Measurements from ENCODE around the gene VWA2. TPM values are rescaled to one million over a fixed set of nuclear protein-coding genes. Genes with fewer than 3 reads are reported as not detected.
A peak's percentile ranks its signal among the peaks of the same experiment; 100 is the strongest.

The VWA2 gene
- total RNA-seq, 4 donors from 2014 or later = 2.9 to 5.7 (median 4.9) TPM

DNA sequence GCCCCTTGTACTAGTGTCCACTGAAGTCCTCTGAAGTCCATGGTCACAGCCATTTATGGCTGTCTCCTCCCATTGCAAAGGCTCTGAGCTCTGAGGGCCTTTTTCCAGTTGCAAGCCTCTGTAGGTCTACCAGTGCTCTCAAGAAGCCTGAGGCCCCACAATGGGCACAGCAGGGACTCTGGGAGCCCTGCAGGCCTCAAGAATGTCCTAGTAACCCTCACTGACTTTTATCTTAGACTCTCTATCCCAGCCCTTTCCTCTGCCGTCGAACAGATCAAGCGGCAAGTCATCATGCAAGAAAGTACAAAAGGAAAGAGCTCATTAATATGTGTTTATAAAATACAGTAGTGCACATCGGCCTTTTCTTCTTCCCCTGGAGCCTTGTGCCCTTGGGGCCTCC, 23.4 kb downstream of the VWA2 start:
- intact Hi-C loops (cut with DNase I) = no loop called here
- 92 to 93% methylated on average over 4 of the region's 4 CpGs for WGBS, 2 donors
- Histone ChIP-seq H3K9me3 (no peaks in the 10 kb centered on the region), H3K27me3 (no peaks in the 10 kb centered on the region), H3K27ac (no peak overlapping the region), H3K4me1 (peaks cover 0 to 38% (median 6%) of the 10 kb centered on the region in 3 donors), H3K36me3 (no peaks in the 10 kb centered on the region), H3K4me3 (no peak overlapping the region)
- no peak for DNase-seq
- TF ChIP-seq, protein P1, sequence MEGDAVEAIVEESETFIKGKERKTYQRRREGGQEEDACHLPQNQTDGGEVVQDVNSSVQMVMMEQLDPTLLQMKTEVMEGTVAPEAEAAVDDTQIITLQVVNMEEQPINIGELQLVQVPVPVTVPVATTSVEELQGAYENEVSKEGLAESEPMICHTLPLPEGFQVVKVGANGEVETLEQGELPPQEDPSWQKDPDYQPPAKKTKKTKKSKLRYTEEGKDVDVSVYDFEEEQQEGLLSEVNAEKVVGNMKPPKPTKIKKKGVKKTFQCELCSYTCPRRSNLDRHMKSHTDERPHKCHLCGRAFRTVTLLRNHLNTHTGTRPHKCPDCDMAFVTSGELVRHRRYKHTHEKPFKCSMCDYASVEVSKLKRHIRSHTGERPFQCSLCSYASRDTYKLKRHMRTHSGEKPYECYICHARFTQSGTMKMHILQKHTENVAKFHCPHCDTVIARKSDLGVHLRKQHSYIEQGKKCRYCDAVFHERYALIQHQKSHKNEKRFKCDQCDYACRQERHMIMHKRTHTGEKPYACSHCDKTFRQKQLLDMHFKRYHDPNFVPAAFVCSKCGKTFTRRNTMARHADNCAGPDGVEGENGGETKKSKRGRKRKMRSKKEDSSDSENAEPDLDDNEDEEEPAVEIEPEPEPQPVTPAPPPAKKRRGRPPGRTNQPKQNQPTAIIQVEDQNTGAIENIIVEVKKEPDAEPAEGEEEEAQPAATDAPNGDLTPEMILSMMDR (IDR thresholded peaks at IDR 0.05) = no peak
- TF ChIP-seq POLR2A (IDR thresholded peaks at IDR 0.05) = no peak

DNA sequence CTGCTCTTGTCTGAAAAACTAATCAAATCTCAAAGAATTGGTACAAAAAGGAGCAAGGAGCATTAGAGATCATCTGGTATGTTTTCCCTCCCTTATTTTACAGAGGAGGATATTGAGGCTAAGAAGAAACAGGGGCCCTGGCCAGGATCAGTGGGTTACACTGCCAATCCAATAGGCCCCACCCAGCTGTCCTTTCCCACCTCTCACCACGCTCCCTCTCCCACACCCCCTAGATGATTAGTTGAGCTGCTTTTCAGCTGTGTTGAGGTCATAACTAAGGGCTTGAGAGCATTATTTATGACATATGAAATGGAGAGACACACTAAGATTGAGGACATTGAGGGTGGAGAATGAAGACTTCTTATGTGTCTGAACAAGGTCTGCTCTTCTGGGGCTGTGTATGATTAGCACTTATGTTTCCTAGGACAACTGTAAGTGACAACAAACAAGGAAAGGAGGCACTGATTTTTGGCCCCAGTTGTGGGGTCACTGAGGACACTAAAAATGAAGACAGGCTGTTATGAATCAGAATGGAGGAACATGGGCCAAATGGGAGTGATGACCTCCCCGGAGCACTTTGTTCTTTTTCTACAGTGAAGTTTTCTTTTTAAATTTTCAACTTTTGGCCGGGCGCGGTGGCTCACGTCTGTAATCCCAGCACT, 26.5 kb downstream of the VWA2 start:
- intact Hi-C loops (cut with DNase I) = no loop called here
- Histone ChIP-seq H3K27me3 (no peaks in the 10 kb centered on the region), H3K9me3 (no peaks in the 10 kb centered on the region), H3K27ac (peak overlapping the region in 3 of 4 donors; percentile 18 to 69 (median 52)), H3K4me1 (peaks cover 0 to 25% (median 6%) of the 10 kb centered on the region in 3 donors), H3K4me3 (no peak overlapping the region), H3K36me3 (no peaks in the 10 kb centered on the region)
- 59 to 65% methylated on average over 6 of the region's 6 CpGs for whole genome bisulfite sequencing, 2 donors
- DNase-seq = no peak
- no peak for TF ChIP-seq POLR2A (IDR thresholded peaks at IDR 0.05)
- TF ChIP-seq, protein P1 (IDR thresholded peaks at IDR 0.05) = no peak

DNA sequence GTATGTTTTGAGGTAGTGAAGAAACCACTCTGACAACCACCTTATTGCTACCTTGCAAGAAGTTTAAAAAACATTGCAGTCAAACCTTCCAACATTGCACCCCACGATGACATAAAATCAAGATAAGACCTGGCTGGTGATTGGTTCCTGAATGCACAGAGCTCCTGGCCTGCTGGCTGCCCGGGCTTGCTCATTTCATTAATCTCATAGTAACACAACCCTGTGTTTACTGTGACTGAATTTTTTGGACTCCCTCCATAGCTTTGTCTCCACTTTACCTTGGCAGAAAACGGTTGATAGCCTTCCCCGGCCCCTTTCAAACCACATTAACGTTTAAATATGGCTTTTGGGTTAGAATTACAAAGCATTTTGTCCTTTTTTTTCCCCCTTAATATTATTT, 27.5 kb downstream of the VWA2 start:
- peak overlapping the region in 3 of 4 donors; percentile 16 to 69 (median 48) for H3K27ac ChIP-seq
- no peak overlapping the region for H3K4me3 ChIP-seq
- intact Hi-C loops (cut with DNase I) = no loop called here
- DNase-seq = no peak
- peaks cover 0 to 33% (median 13%) of the 10 kb centered on the region in 3 donors for H3K4me1 ChIP-seq
- no peaks in the 10 kb centered on the region for H3K36me3 ChIP-seq
- whole genome bisulfite sequencing, 2 donors = 17 to 26% methylated on average over 5 of the region's 5 CpGs
- no peak for TF ChIP-seq POLR2A (IDR thresholded peaks at IDR 0.05)
- TF ChIP-seq, protein P1 (IDR thresholded peaks at IDR 0.05) = no peak
- no peaks in the 10 kb centered on the region for H3K9me3 ChIP-seq
- H3K27me3 ChIP-seq = no peaks in the 10 kb centered on the region

DNA sequence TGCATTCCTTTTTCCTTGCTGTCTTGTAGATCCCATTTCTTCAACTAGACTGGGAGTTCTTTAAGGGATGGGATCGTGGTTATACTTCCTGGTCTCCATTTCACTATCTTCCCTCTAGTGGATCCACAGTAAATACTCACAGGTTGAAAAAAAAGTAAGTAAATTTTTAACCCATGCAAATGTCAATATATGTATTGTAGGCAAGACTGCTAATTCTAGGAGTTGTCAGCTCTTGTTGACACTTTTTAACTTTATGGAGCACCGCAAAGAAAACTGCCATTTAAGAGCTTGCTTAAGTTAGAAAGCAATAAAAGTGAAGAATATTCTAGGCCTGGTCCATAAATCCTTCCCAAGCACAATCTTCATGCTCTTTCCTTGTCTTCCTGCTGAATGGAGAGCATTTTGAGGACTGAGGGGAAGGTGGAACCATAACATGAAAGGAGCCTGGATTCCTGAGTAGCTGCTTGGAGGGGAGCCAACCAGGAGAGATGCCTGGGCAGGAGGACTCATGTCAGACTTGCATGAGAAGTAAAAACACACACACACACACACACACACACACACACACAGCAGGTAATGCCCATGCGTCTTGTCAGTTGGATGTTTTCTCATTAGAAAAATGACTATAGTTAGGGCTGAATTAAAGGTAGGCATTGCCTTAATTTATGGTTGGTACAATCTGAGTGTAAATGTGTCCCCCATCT, 32.2 kb downstream of the VWA2 start:
- Histone ChIP-seq H3K4me1 (peaks cover 0 to 27% (median 10%) of the 10 kb centered on the region in 3 donors), H3K36me3 (no peaks in the 10 kb centered on the region), H3K27ac (peak overlapping the region in 3 of 4 donors; percentile 18 to 57 (median 47)), H3K9me3 (no peaks in the 10 kb centered on the region), H3K4me3 (no peak overlapping the region), H3K27me3 (no peaks in the 10 kb centered on the region)
- DNase-seq = no peak
- intact Hi-C loops (cut with DNase I) = no loop called here
- 47 to 64% methylated on average over 3 of the region's 3 CpGs for WGBS, 2 donors
- no peak for TF ChIP-seq POLR2A (IDR thresholded peaks at IDR 0.05)
- TF ChIP-seq, protein P1 (IDR thresholded peaks at IDR 0.05) = peak in 1 of 6 experiments; percentile 5

DNA sequence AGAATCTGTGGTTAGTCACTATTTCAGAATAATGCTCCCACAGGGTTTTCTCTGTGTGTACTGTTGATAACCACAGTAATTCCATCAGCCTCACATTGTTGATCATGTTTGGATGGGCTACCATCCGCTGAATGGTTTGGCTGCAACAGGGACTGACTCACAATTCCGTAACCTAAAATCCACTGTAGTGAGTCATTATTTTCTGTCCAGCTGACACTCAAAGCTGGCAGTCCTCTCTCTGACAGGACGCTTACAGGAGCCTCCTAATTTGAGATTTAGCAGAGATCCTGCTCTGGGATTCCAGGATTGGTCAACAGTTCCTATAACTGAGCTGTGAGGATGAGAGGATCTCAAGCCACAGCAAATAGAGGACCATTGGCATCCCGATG, 32.7 kb downstream of the VWA2 start:
- 8 to 22% methylated on average over 2 to 4 of the region's 4 CpGs for WGBS, 2 donors
- H3K4me1 ChIP-seq = peaks cover 0 to 22% (median 10%) of the 10 kb centered on the region in 3 donors
- DNase-seq = no peak

More for the DNA sequence above, 32.7 kb downstream of the VWA2 start:
- TF ChIP-seq, protein P1 (IDR thresholded peaks at IDR 0.05) = no peak
- no peak for TF ChIP-seq POLR2A (IDR thresholded peaks at IDR 0.05)
- Histone ChIP-seq H3K27ac (peak overlapping the region in 3 of 4 donors; percentile 18 to 57 (median 47)), H3K36me3 (no peaks in the 10 kb centered on the region), H3K27me3 (no peaks in the 10 kb centered on the region), H3K9me3 (no peaks in the 10 kb centered on the region), H3K4me3 (no peak overlapping the region)
- intact Hi-C loops (cut with DNase I) = no loop called here

Measured in esophagus squamous epithelium (tissue), 5 donors.